Keratinocyte (primary cell): ENCODE data around the gene EIF3B. TPM values are rescaled to one million over a fixed set of nuclear protein-coding genes. Genes with fewer than 3 reads are reported as not detected.

Source experiments
- DNase-seq: peaks from one replicate; pipeline ENCODE4 v3.0.0-alpha.2; 2011; ENCODE audit warnings: low read depth, missing footprints, low spot score
- FAIRE-seq: peaks from 2 replicates; lab custom pipeline; 2011; peaks lifted over from hg19 to GRCh38; lab: Jason Lieb, UNC
- H2AFZ ChIP-seq: 2 replicates; pipeline ENCODE4 v1.6.0; 2012; ENCODE audit warnings: low read length, control low read depth, inconsistent platforms; ENCODE audit not compliant: control insufficient read depth
- H3K27ac ChIP-seq: 2 replicates; pipeline ENCODE4 v1.5.1; 2011; ENCODE audit warnings: low read length; ENCODE audit not compliant: control insufficient read depth, insufficient read depth
- H3K27me3 ChIP-seq: 3 replicates; pipeline ENCODE4 v1.6.0; 2011; ENCODE audit warnings: low read length; ENCODE audit not compliant: control insufficient read depth, insufficient read depth; ENCODE audit errors: extremely low read depth
- H3K36me3 ChIP-seq, 2 experiments: 2 replicates in 1 of 2; 3 replicates in 1 of 2; pipeline ENCODE4 v1.5.1; 2011; ENCODE audit warnings: low read length in 2 of 2, mild to moderate bottlenecking in 1 of 2; ENCODE audit not compliant: control insufficient read depth in 2 of 2, insufficient read depth in 2 of 2; ENCODE audit errors: extremely low read depth in 1 of 2
- H3K4me1 ChIP-seq: 3 replicates; pipeline ENCODE4 v1.5.1; 2011; ENCODE audit warnings: low read length; ENCODE audit not compliant: control insufficient read depth, insufficient read depth; ENCODE audit errors: extremely low read depth
- H3K4me2 ChIP-seq: 3 replicates; pipeline ENCODE4 v1.6.0; 2011; ENCODE audit warnings: low read depth, low read length; ENCODE audit not compliant: control insufficient read depth, insufficient read depth; ENCODE audit errors: extremely low read depth
- H3K4me3 ChIP-seq, 3 experiments: fragments of 200-600 bp in 1 of 3; sonication (generic) in 1 of 3; 2 replicates in 2 of 3; 3 replicates in 1 of 3; pipeline ENCODE4 v1.5.1; 2011 to 2016; ENCODE audit warnings: low read length in 3 of 3, mild to moderate bottlenecking in 3 of 3, control low read depth in 2 of 3, inconsistent platforms in 1 of 3, low read depth in 1 of 3, mixed read lengths in 1 of 3, mixed run types in 1 of 3, moderate library complexity in 1 of 3; ENCODE audit not compliant: control insufficient read depth in 2 of 3, insufficient read depth in 2 of 3; ENCODE audit errors: extremely low read depth in 1 of 3
- H3K79me2 ChIP-seq: 2 replicates; pipeline ENCODE4 v1.6.0; 2012; ENCODE audit warnings: low read length; ENCODE audit not compliant: control insufficient read depth, insufficient read depth
- H3K9ac ChIP-seq: 3 replicates; pipeline ENCODE4 v1.6.0; 2011; ENCODE audit warnings: low read length; ENCODE audit not compliant: control insufficient read depth, insufficient read depth; ENCODE audit errors: extremely low read depth
- H3K9me1 ChIP-seq: 3 replicates; pipeline ENCODE4 v1.6.0; 2011; ENCODE audit warnings: low read length; ENCODE audit not compliant: control insufficient read depth, insufficient read depth; ENCODE audit errors: extremely low read depth
- H3K9me3 ChIP-seq: 2 replicates; pipeline ENCODE4 v1.5.1; 2012; ENCODE audit warnings: low read depth, low read length; ENCODE audit not compliant: control insufficient read depth
- H4K20me1 ChIP-seq: 3 replicates; pipeline ENCODE4 v1.6.0; 2011; ENCODE audit warnings: low read length; ENCODE audit not compliant: control insufficient read depth, insufficient read depth; ENCODE audit errors: extremely low read depth
- CTCF ChIP-seq, 3 experiments: IDR thresholded peaks in 1 of 3; conservative IDR thresholded peaks in 1 of 3; optimal IDR thresholded peaks in 1 of 3; 2 replicates in 2 of 3; 3 replicates in 1 of 3; pipeline versions ENCODE3 to v1.5.1; 2011; ENCODE audit warnings: low read length in 3 of 3, mild to moderate bottlenecking in 3 of 3, moderate library complexity in 2 of 3, control low read depth in 1 of 3, inconsistent platforms in 1 of 3; ENCODE audit not compliant: insufficient read depth in 2 of 3; ENCODE audit errors: extremely low read depth in 1 of 3
- EZH2 ChIP-seq: IDR thresholded peaks from one replicate; pipeline ENCODE4 v1.6.1; 2012; ENCODE audit warnings: inconsistent platforms, mild to moderate bottlenecking, low read length, moderate library complexity
- dilution Hi-C: fragments of 300-500 bp; cut with MboI; formaldehyde crosslinking; loops from one replicate; pipeline ENCODE4 v1.7.0; 2020; ENCODE audit warnings: low sequenced_read_pairs; ENCODE audit not compliant: extremely low pct_ligation_motif_present
- polyA plus RNA-seq, 5 experiments: library from polyadenylated mRNA; depleted of rRNA in 3 of 5; stranded (reverse) in 3 of 5; stranded (forward) in 1 of 5; unstranded in 1 of 5; fragments of >200 nt; gene quantifications; 1 replicate in 1 of 5; 2 replicates in 3 of 5; 3 replicates in 1 of 5; pipeline versions ENCODE4 v1.2.1 to v1.2.3, GENCODE V29; 2011 to 2012; ENCODE audit warnings: missing spikeins in 2 of 5, low read depth in 1 of 5, low replicate concordance in 1 of 5

Gene EIF3B
- polyA plus RNA-seq, 1 donor (not counting 4 experiments of a cell fraction or from before 2014, with no cell fraction given), result 169 TPM

- DNase-seq, result no peak
- H3K4me3 ChIP-seq, result no peak overlapping the region
- no peak overlapping the region for H3K27ac ChIP-seq
- no peaks in the 10 kb centered on the region for H3K4me1 ChIP-seq
- dilution Hi-C loops, result no loop called here
- no peak for FAIRE-seq
- H4K20me1 ChIP-seq, result no peaks in the 10 kb centered on the region
- no peak overlapping the region for H3K4me2 ChIP-seq
- H3K9me1 ChIP-seq, result no peaks in the 10 kb centered on the region
- H3K36me3 ChIP-seq, result peaks cover 51 to 58% of the 10 kb centered on the region in 2 experiments
- H3K9ac ChIP-seq, result no peak overlapping the region
- peaks cover 16% of the 10 kb centered on the region for H3K79me2 ChIP-seq
- H3K27me3 ChIP-seq, result no peaks in the 10 kb centered on the region
- TF ChIP-seq EZH2, result no peak
- no peak overlapping the region for H2AFZ ChIP-seq
- H3K9me3 ChIP-seq, result no peaks in the 10 kb centered on the region
Measured at GRCh38 chr7:2379161-2379560, 24.5 kb downstream of the EIF3B start.

- H3K79me2 ChIP-seq, result peaks cover 15% of the 10 kb centered on the region
- H3K9me1 ChIP-seq, result no peaks in the 10 kb centered on the region
- no peak for DNase-seq
- no peaks in the 10 kb centered on the region for H4K20me1 ChIP-seq
- no peaks in the 10 kb centered on the region for H3K27me3 ChIP-seq
- H3K36me3 ChIP-seq, result peaks cover 43 to 50% of the 10 kb centered on the region in 2 experiments
- H3K4me2 ChIP-seq, result no peak overlapping the region
- no peaks in the 10 kb centered on the region for H3K9me3 ChIP-seq
- TF ChIP-seq EZH2 (no peak), CTCF (optimal IDR thresholded peaks at IDR 0.05 in 1 of 3, IDR thresholded peaks at IDR 0.05 in 1 of 3, conservative IDR thresholded peaks at IDR 0.05 in 1 of 3; ENCODE audit: extremely low read depth in 1 of 3, insufficient read depth in 2 of 3, low read length in 3 of 3) (no peak)
- FAIRE-seq, result no peak
- dilution Hi-C loops, result no loop called here
- H3K9ac ChIP-seq, result no peak overlapping the region
- H3K27ac ChIP-seq, result no peak overlapping the region
- no peak overlapping the region for H3K4me3 ChIP-seq
- H3K4me1 ChIP-seq, result no peaks in the 10 kb centered on the region
- no peak overlapping the region for H2AFZ ChIP-seq
Measured at GRCh38 chr7:2379821-2380450, 25.3 kb downstream of the EIF3B start.

GRCh38 chr7:2380461-2380860, 25.8 kb downstream of the EIF3B start:
- Histone ChIP-seq H3K79me2 (peaks cover 10% of the 10 kb centered on the region), H3K4me1 (no peaks in the 10 kb centered on the region), H3K27me3 (no peaks in the 10 kb centered on the region), H3K9me1 (no peaks in the 10 kb centered on the region), H2AFZ (no peak overlapping the region), H3K9ac (no peak overlapping the region), H3K36me3 (peaks cover 39 to 46% of the 10 kb centered on the region in 2 experiments), H3K9me3 (no peaks in the 10 kb centered on the region), H3K27ac (no peak overlapping the region), H4K20me1 (no peaks in the 10 kb centered on the region), H3K4me3 (no peak overlapping the region), H3K4me2 (no peak overlapping the region)
- dilution Hi-C loops, result no loop called here
- DNase-seq (no peak), FAIRE-seq (no peak)
- TF ChIP-seq CTCF (optimal IDR thresholded peaks at IDR 0.05 in 1 of 3, IDR thresholded peaks at IDR 0.05 in 1 of 3, conservative IDR thresholded peaks at IDR 0.05 in 1 of 3; ENCODE audit: extremely low read depth in 1 of 3, insufficient read depth in 2 of 3, low read length in 3 of 3), result no peak
- TF ChIP-seq EZH2, result no peak
